Chondrocyte (in vitro differentiated cells): ENCODE measurements around the gene SKP1. TPM values are rescaled to one million over a fixed set of nuclear protein-coding genes. Genes with fewer than 3 reads are reported as not detected.

Experiments used
- DNase-seq: peaks from one replicate; pipeline ENCODE4 v3.0.0; 2021; ENCODE audit warnings: mixed read lengths, low spot score
- H3K27ac Mint-ChIP-seq: one replicate; pipeline ENCODE4 v1.8.0; 2021; ENCODE audit warnings: mild to moderate bottlenecking, moderate library complexity, mixed read lengths; ENCODE audit not compliant: unreplicated experiment
- H3K27me3 Mint-ChIP-seq: 2 replicates; pipeline ENCODE4 v1.8.0; 2021; ENCODE audit warnings: low read depth, mixed read lengths
- H3K36me3 Mint-ChIP-seq: 2 replicates; pipeline ENCODE4 v1.8.0; 2021; ENCODE audit warnings: low read depth, mixed read lengths
- H3K4me1 Mint-ChIP-seq: 2 replicates; pipeline ENCODE4 v1.8.0; 2021; ENCODE audit warnings: low read depth, mild to moderate bottlenecking, mixed read lengths
- H3K4me3 Mint-ChIP-seq: one replicate; pipeline ENCODE4 v1.8.0; 2021; ENCODE audit warnings: mild to moderate bottlenecking, moderate library complexity, mixed read lengths; ENCODE audit not compliant: unreplicated experiment
- H3K9me3 Mint-ChIP-seq: 2 replicates; pipeline ENCODE4 v1.8.0; 2021; ENCODE audit warnings: low read depth, mixed read lengths
- total RNA-seq: library from RNA; stranded (reverse); gene quantifications from 3 replicates; pipeline ENCODE4 v1.2.1, GENCODE V29; 2021
- TF ChIP-seq, protein P1 (sequence below): fragments of 200-600 bp; sonication (generic); IDR thresholded peaks from 2 replicates; pipeline ENCODE4 v1.5.0; 2021; ENCODE audit warnings: antibody characterized with exemption, mild to moderate bottlenecking, moderate library complexity

SKP1 gene
- total RNA-seq, 1 donor from 2014 or later = 256 TPM

DNA sequence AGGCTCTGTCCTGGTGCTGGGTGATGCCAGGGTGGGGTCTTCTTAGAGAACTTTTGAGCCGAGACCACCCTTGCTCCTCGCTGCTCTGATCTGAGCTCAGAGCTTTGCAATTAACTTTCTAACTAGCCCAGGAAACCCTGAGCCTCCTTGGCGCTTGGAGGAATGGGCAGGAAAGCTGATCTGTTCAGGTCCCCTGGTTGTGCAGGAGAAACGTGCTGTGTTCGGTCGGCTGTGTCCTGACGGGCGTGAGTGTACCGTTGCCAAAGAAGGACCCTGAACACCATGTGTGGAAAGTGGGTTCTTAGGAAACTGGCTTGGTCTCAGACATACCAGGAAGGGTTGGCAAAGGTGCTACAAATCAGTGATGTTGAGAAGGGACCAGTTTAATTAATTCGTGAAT lies 60.5 kb downstream of the SKP1 start:
- H3K4me3 Mint-ChIP-seq = no peak overlapping the region
- H3K27ac Mint-ChIP-seq = no peak overlapping the region
- H3K9me3 Mint-ChIP-seq = no peaks in the 10 kb centered on the region
- DNase-seq = no peak
- peaks cover 7% of the 10 kb centered on the region for H3K4me1 Mint-ChIP-seq
- TF ChIP-seq, protein P1, sequence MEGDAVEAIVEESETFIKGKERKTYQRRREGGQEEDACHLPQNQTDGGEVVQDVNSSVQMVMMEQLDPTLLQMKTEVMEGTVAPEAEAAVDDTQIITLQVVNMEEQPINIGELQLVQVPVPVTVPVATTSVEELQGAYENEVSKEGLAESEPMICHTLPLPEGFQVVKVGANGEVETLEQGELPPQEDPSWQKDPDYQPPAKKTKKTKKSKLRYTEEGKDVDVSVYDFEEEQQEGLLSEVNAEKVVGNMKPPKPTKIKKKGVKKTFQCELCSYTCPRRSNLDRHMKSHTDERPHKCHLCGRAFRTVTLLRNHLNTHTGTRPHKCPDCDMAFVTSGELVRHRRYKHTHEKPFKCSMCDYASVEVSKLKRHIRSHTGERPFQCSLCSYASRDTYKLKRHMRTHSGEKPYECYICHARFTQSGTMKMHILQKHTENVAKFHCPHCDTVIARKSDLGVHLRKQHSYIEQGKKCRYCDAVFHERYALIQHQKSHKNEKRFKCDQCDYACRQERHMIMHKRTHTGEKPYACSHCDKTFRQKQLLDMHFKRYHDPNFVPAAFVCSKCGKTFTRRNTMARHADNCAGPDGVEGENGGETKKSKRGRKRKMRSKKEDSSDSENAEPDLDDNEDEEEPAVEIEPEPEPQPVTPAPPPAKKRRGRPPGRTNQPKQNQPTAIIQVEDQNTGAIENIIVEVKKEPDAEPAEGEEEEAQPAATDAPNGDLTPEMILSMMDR = no peak
- peaks cover 2% of the 10 kb centered on the region for H3K36me3 Mint-ChIP-seq
- peaks cover 10% of the 10 kb centered on the region for H3K27me3 Mint-ChIP-seq

DNA sequence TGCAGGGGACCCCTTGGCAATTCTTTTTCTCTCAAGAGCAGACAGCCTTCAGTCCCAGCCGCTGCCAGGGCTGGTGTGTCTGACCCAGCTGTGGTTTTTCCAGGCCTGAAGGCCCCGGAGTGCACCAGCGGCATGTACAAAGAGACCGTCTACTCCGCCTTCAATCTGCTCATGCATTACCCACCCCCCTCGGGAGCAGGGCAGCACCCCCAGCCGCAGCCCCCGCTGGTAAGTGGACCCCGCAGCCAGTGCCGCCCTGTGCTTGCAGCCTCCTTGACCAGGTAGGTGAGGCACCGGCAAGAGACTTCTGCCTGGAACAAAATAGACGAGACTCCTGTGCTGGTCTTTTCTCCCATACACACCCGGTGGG lies 61.0 kb downstream of the SKP1 start:
- DNase-seq = no peak
- peaks cover 7% of the 10 kb centered on the region for H3K4me1 Mint-ChIP-seq
- TF ChIP-seq, protein P1 = no peak

DNA sequence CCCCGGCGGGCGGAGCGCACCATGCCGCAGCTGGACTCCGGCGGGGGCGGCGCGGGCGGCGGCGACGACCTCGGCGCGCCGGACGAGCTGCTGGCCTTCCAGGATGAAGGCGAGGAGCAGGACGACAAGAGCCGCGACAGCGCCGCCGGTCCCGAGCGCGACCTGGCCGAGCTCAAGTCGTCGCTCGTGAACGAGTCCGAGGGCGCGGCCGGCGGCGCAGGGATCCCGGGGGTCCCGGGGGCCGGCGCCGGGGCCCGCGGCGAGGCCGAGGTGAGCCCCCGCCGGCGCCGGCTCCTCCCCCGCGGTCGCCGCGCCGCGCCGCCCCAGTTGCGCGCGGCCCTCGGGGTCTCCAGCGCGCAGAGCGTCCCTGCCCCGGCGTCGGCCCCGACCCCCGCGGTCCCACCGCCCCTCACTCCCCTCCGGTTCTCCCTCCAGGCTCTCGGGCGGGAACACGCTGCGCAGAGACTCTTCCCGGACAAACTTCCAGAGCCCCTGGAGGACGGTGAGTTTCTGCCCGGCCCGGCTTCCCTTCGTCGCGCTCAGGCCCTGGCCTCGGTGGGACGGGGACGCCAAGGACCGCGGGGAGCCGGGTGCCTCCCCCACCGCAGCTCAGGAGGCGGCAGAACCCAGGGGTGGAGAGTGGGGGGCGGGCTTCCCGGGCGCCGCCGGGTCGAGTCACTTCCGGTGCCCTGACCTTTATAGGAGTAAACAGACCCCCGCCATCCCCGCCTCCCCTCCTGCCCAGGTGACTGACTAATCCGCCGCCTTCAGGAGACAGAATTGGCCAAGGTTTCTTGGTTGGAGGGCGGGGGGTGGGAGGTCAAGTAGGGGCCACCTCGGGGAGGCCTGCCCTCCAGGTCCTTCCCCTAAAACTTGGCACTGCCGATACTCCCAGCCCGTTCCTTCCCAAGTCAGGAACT lies 61.6 kb downstream of the SKP1 start:
- H3K27ac Mint-ChIP-seq = no peak overlapping the region
- TF ChIP-seq, protein P1 = no peak
- H3K36me3 Mint-ChIP-seq = no peaks in the 10 kb centered on the region
- H3K27me3 Mint-ChIP-seq = peaks cover 6% of the 10 kb centered on the region
- no peaks in the 10 kb centered on the region for H3K9me3 Mint-ChIP-seq
- peaks cover 7% of the 10 kb centered on the region for H3K4me1 Mint-ChIP-seq
- DNase-seq = no peak
- H3K4me3 Mint-ChIP-seq = peak overlapping the region; percentile 63

More for the DNA sequence above, 61.0 kb downstream of the SKP1 start:
- no peak overlapping the region for H3K27ac Mint-ChIP-seq
- H3K9me3 Mint-ChIP-seq = no peaks in the 10 kb centered on the region
- H3K27me3 Mint-ChIP-seq = peaks cover 10% of the 10 kb centered on the region
- peaks cover 2% of the 10 kb centered on the region for H3K36me3 Mint-ChIP-seq
- H3K4me3 Mint-ChIP-seq = peak overlapping the region; percentile 44

DNA sequence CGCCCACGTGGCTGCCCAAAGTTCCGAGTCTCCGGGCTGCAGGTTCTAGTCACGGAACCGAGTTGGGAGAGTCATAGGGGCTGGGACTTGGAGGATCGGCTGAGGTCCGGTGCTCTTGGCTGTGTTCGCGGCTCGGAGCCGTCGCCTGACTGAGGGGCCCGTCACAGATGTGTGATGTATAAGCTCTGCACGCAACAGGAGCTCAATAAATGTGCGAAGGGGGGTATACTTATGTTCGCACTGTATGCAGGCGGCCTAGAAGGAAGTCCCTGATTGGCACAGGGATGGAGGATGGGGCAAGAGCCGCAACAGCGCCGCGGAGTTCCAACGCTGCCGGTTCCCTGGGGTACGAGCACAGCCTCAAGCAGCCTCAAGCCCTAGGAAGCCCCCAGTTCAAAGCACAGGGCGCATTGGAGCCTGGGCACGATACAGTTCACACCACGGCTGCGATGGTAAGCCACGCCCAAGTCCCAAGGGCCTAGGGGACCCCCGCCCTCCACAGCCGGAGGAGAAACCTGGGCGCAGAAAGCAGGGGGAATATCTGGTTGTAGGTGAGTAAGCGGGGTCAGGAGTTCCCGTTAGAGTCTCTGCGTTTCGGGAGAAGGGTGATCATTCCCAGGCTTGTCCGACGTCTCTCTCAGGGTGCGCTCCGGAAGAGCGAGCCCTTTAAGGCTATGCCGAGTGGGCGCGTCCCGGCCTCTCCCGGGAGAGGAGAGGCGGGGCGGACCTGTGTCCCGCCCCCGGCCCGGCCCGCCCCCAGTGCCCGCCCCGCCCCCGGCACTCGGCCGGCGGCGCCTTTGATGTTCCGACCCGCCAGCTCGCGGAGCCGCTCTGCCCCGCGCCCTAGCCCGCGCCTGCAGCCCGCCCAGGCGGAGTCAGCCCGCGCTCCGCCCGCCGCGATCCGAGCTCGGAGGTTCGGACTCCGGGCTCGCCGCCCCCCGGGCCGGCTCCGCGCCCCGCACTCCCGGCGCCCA lies 62.6 kb downstream of the SKP1 start, which contains the start of gene TCF7:
TCF7 (plus strand) TSS at position 780 of the 974 bp plus-strand sequence. CDS start 226 bp downstream, outside the sequence.
- no peak for DNase-seq
- peaks cover 4% of the 10 kb centered on the region for H3K27me3 Mint-ChIP-seq
- H3K27ac Mint-ChIP-seq = no peak within 1 kb of the TSS

More for the DNA sequence above, 62.6 kb downstream of the SKP1 start, which contains the start of gene TCF7:
- Mint-ChIP-seq H3K4me1 (peaks cover 7% of the 10 kb centered on the region), H3K9me3 (no peaks in the 10 kb centered on the region), H3K36me3 (no peaks in the 10 kb centered on the region), H3K4me3 (peak within 1 kb of the TSS; percentile 70)
- TF ChIP-seq, protein P1 = no peak
